ENCODE measurements around the gene ATP6V1G3.
"Not testable (repeated sequence)": the region's sequence is repeated elsewhere in the genome, so short reads cannot be mapped to it uniquely, and the experiment has no call there.

Gene ATP6V1G3

DNA sequence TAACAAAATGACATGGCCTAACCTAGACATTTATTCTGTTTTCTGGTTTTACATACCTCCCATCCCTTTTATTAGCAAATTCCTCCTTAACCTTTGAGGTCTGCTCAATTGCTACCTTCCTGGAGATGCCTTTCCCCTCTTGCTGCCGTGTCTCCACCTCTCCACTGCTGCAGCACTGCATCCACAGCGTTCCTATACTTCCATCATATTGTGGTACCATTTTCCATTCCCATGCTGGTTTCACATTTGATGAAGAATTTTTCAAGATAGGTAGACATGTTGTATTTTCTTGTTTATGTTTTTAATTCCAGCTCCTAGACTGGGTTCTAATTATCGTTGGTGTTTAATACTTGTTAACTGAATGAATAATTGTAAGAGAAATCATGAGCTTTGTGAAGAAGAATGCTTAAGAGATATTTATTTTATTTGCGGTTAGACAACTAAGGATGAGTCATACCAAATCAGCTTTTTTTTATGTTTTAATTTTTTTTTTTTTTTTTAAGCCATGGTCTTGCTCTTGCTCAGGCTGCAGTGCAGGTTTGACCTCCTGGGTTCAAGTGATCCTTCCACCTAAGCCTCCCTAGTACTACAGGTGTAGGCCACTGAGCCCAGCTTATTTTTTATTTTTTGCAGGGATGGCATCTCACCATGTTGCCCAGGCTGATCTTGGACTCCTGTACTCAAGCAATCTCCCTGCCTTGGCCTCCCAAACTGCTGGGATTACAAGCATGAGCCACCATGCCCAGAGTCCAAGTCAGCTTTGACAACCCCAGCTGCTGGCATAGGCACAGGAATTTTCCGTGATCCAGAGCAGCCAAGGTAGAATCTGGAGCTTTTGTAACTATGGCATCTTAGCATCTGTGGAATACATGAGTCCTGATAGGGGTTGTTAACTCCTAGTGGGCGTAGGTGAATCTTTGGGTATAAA, 44.0 kb downstream of the ATP6V1G3 start:
- no peak for DNase-seq (ENCODE audit: low read depth in 2 of 2)

DNA sequence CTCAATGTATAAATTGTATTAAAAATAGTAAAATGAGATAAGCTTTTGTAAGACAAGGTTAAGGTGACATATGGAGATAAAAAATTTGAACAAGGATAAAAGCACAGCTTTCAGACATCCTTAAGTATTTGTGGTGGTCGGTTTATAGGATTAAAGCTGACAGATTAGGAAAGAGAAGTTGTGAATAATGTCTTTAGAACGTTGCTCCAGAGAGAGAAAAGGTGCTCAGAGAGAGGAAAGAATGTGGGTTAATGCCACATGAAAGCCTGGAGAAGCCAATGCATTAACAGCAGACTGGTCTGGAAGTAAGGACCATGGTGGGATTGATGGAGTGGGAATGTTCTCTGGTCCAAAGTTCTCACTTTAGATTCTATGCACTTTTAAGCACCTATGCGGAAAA, 44.8 kb downstream of the ATP6V1G3 start:
- no peak for DNase-seq (ENCODE audit: low read depth in 2 of 2)

DNA sequence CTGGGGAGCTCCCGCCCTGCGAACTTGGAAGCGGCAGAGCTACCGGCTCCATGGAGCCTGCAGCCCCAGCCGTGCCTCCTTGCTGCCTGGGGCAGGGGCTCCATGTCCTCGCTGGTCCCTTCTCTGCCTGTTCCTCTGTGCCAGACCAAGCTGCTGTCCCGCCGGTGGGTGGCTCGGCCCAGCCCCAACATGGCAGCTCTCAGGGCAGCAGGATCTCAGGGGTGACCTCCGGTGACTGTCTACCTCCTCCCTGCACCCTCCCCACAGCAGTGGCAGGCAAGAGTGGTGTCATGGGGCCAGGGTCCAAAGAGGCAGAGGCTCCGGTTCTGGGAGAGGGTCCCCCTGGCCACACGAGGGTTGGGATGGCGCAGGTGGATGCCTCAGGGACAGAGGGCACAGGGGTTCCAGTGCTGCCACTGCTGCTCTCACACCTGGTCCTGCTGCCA, 45.8 kb downstream of the ATP6V1G3 start:
- no peak for DNase-seq (ENCODE audit: low read depth in 2 of 2)

DNA sequence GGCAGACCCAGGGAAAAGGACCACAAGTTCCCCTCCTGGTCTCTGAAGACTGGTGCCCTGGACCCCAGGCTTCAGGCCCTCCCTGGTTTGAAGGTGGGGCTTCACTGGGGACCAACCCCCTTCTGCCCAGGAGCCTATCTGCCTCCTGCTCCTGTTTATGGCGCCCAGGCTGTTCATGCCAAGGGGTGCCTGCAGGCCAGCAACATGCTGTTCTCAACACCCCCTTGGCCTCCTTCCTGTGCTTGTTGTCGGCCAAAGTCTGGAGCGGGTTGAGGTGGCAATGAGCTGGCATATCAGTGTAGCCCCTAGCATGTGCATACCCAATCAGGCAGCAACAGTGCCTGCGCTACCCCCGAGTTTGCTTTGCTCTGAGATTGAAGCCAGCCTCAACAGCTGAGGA, 46.3 kb downstream of the ATP6V1G3 start:
- DNase-seq (ENCODE audit: low read depth in 2 of 2) = no peak

DNA sequence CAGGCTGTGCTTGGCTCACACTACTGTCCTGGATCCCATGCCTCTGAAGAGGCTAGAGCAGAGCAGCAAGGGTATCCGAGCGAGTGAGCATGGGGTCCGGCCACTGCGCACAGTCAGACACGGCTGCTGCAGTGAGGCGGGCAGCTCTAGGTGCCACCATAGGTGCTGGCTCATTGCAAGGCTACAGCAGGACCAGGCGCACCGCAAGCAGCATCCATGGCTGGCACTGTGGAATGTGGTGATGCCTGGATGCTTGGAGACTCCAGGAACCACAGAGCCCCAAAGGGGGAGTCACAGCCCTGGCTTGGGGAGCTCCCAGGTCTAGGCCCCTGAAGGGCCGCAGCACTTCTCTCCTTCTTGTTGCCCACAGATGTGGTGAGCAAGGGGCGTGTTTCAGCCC, 47.2 kb downstream of the ATP6V1G3 start:
- DNase-seq (ENCODE audit: low read depth in 2 of 2) = no peak

DNA sequence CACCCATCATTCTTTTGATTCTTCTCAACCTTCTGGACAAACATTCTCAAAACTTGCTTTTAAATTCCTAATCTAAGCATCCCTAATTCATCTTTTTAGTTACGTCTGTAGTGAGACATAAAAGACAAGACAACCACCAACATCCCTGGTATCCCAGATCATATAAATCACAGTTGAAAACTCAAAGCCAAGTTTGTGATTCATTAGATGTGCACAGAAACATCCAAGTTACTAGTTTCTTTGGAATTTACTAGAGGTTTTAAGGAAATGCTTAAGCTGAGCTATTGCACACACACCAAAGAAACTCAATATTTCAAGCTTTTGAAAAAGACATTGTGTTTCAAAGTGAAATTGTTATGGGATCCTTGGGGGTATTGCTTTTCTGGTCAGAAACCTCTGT, 47.6 kb downstream of the ATP6V1G3 start:
- no peak for DNase-seq (ENCODE audit: low read depth in 2 of 2)

DNA sequence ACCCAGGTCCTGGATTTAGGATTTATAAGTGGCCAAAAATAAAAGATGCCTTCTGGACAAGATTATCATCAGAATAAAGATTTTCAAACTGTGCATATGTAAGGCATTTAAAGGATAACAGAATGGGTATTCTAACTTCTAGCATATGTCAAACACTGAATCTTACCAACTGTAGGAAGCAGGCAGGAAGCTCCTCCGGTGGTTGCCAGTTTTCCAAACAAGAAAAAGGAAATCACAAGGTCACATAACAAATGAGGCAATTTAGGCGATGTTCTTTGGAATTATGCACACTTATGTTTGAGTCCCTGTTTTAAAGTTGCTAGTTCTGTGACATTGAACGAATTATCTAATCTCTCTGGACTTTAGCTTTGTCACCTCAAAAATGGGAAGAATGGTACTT, 48.9 kb downstream of the ATP6V1G3 start:
- DNase-seq (ENCODE audit: low read depth in 2 of 2) = no peak

DNA sequence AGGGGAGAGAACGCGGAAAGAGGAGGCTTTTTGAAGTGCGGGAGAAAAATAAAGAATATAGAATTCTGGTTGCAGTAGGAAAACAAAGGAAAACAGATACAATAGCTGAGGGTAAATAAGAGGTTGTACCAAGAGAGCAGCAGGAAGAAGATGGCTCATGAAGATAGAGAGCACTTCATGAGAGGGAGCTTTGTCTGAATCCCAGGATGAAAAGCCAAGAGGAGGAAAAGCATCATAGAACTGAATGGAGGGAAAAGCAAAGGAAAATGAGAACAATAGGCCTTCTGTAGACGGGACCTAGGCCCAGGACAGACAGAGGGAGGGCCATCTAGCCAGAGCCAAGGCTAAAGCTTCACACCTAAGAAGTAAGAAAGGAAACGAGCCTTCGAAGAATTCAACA, 49.5 kb downstream of the ATP6V1G3 start:
- no peak for DNase-seq (ENCODE audit: low read depth in 2 of 2)

DNA sequence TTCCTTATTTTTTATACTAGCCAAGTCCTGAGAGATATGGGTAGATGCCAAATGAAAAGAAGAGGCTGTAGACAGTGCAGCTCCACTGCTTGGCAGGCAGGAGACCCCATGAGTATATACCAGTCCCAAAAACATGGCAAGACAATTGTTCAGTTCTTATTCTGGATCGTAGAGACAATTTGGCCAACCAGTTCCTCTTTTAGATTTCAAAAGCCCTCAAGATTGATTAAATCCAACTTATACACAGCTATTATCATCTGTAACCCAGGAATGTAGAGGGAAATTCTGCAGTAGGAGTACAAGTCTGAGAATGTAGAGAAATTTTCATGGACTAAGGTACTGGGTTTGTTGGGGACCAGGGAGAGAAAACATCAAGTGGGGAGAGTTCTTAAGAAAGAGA, 50.3 kb downstream of the ATP6V1G3 start:
- DNase-seq (ENCODE audit: low read depth in 2 of 2) = no peak

DNA sequence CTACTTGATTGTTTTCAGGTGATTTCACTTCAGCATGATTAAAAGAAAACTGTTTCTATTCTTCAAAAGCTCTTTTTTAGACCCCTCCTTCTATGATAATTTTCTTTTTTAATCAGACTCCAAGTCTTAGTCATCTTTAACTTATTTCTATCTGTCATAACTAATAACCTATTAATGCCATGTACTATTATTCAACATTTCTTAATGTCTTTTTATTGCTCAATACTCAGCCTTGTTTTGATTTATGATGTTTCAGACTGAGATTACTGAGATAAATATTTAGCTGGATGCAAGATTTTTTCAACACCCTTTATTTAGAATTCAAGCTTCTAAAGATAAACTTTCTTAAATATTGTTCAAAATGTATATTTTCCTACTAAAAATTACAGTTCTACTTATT, 53.6 kb downstream of the ATP6V1G3 start:
- no peak for DNase-seq (ENCODE audit: low read depth in 2 of 2)

DNA sequence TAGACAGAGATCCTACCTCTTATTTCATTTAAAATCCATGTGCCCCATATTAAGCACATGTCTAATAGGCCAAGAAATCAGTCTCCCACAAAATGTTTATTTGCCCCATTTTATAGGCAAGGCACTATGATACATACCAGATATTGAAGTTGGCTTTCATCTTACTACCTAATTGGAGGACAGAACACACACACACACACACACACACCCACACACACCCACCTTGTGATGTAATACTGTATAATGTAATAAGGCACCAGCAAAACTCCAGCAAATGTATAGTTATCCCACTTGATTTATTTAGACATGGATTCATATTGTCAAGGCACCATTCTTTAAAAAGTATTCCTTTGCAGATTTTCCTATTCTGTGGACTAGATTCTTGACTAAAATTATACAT, 56.8 kb downstream of the ATP6V1G3 start:
- DNase-seq (ENCODE audit: low read depth in 2 of 2) = no peak

DNA sequence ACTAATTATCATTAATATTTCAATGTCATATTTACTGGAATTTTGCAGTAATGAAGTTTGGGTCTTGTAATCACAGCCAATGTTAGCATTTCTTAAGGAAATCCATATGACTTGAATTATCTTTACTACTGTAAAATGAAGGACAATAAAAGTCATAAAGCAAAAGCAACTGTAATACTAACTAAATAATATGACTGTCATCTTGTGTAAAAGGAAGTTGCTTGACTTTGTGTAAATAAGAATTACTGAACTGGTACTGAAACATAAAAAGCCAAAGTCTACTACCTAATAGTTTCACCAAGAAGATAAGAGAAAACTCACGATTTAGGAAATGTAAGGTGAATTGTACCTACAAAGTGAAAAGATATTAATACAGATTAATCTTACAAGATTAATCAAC, 57.5 kb downstream of the ATP6V1G3 start:
- no peak for DNase-seq (ENCODE audit: low read depth in 2 of 2)

DNA sequence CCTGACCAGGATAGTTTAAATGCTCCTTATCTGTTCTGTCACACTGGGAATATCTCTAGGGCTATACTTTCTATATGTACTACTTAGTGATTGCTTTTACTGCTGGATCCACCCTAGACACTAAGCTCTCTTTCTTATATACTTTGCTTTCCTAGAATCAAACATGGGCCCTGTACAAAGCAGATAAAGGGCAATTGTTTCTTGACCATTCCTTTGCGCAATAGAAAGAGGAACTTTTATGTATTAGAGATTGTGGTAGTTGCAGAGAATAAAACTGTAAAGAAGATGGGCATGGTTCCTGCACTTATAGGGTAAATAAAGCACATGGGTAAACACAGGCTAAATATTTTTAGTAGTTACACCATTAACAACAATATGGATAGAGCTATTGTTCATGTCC, 58.8 kb downstream of the ATP6V1G3 start:
- DNase-seq (ENCODE audit: low read depth in 2 of 2) = no peak

DNA sequence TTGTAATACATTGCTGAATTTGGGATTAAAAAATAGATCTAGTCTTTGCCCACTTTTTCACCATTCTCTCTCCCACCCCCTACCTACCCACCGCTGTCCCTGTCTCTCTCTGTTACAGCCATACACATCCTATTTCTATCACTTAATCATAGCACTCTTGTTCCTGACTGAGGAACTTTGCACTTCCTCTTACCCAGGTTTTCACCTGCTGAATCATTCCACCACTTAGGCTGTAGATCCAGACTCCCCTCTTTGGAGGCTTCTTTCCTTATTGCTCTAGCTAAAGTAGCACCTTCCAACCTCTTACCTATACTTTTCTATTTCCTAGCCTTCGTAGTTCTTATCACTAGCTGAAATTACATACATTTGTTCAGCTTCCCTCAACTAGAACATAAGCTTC, 59.6 kb downstream of the ATP6V1G3 start:
- DNase-seq (ENCODE audit: low read depth in 2 of 2) = no peak

DNA sequence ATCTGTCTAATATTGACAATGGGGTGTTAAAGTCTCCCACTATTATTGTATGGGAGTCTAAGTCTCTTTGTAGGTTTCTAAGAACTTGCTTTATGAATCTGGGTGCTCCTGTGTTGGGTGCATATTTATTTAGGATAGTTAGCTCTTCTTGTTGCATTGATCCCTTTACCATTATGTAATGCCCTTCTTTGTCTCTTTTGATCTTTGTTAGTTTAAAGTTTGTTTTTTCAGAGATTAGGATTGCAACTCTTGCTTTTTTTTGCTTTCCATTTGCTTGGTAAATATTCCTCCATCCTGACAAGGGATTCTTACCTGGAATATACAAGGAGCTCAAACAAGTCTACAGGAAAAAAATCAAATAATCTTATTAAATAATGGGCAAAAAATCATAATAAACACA, 63.1 kb downstream of the ATP6V1G3 start:
- not testable (repeated sequence) for DNase-seq (ENCODE audit: low read depth in 2 of 2)

All from stimulated activated CD8-positive, alpha-beta memory T cell treated with anti-CD3 and anti-CD28 coated beads, Interleukin-2, amount 100 ng/mL, for 48 hours (primary cell).